GM18861 (cell line): ENCODE results near the gene PDE3A.

ENCODE experiments used
- ATAC-seq: cut with Tn5 transposase; IDR thresholded peaks from one replicate; pipeline ENCODE4 v1.9.1; 2021; ENCODE audit not compliant: unreplicated experiment

Gene PDE3A

DNA sequence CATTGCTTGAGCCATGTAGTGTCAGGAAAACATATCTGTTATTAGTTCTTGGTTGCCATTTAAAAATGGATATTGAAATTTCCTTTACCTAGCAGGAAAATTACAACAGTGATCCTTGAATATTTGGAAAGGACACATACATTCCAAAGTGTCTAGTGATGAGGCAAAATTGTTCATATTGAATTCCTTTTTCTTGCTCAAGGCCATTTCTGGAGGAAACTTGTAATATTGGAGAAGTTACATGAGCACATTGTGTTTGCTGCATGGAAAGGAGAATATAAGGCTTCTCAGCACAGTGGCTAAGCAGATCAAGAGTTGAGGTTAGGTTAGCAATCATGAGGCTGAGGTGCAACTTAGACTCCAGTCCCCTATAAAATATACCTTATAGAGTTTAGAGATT, 121.9 kb downstream of the PDE3A start:
- ATAC-seq: no peak

GRCh38 chr12:20491290-20491689, 123.0 kb downstream of the PDE3A start:
- no peak for ATAC-seq

DNA sequence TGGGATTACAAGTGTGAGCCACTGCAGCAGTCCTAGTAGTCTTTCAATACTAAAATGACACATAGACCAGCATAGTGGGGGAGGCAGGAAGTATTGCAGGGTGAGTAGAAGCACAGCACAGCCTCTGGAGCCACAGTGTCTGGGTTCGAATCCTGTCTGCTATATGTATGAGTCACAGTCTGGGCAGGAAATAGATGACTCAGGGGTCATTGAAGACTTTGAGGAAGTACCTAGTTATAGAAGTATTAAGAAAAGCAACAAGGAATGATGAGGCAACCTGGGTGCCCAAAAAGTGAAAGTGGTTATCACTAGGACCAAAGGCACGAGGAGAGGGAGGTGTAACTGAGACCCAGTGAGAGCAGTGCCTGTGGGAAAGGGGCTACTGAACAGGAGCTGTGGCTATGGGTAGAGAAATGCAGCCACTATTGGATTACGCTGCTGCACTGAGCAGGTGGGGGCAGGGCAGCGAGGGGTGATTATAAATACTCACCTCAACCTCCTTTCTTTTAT, 124.0 kb downstream of the PDE3A start:
- ATAC-seq: no peak

DNA sequence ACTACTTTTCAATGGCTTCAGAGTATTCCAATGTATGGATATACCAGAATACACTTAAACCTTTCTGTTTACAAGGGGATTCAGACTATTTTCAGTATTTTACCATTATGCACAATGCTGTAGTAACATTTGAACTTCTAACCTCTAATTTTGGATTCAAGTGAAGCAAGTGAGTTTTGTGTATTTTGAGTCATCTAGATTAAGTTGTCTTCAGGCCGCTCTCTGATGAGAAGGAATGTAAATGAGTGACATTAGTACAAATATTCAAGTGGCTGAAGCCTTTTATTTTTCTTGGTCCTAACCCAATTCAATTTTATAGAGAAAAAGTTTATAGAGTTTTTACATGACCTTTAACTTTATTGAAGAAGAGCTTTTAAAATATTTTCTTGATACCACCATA, 125.6 kb downstream of the PDE3A start:
- no peak for ATAC-seq

GRCh38 chr12:20494851-20495250, 126.5 kb downstream of the PDE3A start:
- no peak for ATAC-seq

DNA sequence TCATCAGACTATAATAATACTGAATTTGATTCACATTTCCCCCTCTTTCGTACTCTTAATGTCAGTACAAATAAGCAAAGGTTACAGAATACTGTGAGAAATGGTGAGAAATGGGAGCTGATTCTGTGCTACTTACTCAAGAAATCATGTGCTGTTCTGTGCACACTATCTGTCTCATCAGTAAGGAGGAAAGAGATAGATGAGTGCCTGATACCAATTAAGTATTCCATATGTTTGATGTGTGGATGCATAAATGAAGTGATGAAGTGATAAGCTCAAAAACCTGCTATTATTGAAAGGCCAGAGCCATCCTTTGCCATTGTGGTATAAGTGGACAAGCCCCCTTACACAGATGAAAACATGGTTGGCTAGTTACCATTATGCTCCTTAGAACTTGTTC, 127.7 kb downstream of the PDE3A start:
- no peak for ATAC-seq

DNA sequence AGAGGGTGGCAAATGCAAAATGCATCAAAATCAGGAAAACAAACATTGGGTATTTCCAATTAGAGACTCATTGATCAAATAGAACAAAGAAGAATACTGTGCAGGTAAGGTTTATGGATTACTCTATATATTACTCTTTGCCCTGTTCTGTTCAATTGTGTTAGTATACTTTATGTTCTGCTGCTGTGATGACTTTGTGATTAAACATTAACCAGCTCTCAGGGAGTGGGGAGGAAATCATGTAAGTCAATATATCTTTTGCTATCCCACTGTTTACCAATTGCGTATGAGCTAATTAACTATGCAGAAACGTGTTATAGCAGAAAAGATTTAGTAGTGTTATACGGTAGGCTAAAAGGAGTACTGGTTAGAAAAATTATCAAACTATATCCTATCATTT, 129.4 kb downstream of the PDE3A start:
- no peak for ATAC-seq

DNA sequence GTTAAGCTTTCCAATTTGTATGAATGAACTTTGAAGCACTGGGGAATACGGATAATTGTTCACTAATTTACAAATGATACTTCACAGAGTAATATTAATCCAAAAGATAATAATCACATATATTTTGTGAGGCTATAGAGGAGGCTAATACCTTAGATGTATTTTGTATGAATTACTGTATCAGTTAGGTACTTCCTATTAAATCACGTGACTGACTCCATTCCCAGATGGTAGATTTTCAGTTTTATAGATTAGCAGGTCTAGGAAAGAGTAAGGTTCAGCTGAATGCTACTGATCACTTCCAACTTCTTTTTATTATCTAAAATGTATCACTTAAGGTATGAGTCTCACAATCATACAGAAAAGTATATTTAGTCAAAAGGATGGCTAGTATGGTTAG, 133.6 kb downstream of the PDE3A start:
- ATAC-seq: no peak

- ATAC-seq: no peak
Measured at GRCh38 chr12:20503858-20504257, 135.5 kb downstream of the PDE3A start.

- ATAC-seq: no peak
Measured at GRCh38 chr12:20505056-20505455, 136.7 kb downstream of the PDE3A start.

GRCh38 chr12:20507056-20507455, 138.7 kb downstream of the PDE3A start:
- ATAC-seq: no peak

- no peak for ATAC-seq
Measured at GRCh38 chr12:20507711-20508110, 139.4 kb downstream of the PDE3A start.

DNA sequence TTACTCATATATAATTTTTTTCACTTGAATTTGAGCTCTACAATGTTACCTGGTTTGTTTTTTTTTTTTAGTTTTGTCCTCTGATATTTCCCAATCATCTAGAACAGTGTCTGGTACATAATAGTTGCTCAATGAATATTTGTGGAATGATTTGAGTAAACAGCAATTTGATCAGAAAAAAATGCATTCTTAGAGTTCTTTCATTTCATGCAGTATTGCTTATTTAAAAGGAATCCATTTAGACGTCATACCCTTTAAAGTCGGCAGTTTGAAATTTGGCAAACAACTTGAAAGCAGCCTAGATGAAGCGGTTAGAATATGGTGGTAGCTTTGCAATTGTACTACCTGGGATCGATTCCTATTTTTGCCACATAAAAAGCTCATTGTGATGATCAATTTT, 140.0 kb downstream of the PDE3A start:
- no peak for ATAC-seq

- no peak for ATAC-seq
Measured at GRCh38 chr12:20508962-20509361, 140.6 kb downstream of the PDE3A start.

GRCh38 chr12:20510811-20511210, 142.5 kb downstream of the PDE3A start:
- no peak for ATAC-seq

DNA sequence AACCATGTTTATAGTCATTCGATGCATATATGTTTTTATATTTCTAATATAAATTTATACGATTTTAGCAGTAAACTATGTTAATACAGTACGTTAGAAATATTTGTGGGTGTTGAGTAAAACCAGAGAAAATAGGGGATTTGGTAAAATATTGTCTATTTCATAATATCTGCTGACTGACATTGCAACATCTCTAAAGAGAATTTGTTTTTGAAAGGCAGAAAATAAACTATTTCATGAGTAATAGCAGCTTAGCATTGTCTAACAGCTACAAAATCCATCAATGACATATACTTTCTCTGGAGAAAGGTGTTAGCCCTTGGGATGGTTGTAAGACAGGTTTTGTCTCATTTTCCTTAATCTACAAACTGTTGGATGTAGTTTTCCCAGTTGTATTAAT, 144.9 kb downstream of the PDE3A start:
- no peak for ATAC-seq

DNA sequence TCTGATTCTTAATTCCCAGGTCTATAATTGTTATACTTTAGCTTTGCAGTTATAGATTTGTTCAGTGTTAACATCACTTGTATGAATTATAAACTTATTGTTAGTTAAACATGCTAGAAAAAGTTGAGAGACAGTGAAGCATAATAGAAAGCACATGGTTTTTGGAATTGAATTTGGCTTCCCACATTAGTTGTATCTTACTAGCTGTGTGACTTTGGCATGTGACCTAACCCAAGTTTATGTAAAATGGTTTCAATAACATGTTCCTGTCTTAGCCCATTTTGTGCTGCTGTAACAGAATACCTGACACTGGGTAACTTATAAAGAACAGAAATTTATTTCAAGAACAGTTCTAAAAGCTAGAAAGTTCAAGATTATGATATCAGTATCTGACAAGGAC, 146.3 kb downstream of the PDE3A start:
- ATAC-seq: no peak

GRCh38 chr12:20520532-20520931, 152.2 kb downstream of the PDE3A start:
- no peak for ATAC-seq

GRCh38 chr12:20523658-20524057, 155.3 kb downstream of the PDE3A start:
- no peak for ATAC-seq

GRCh38 chr12:20524113-20524512, 155.8 kb downstream of the PDE3A start:
- ATAC-seq: no peak

GRCh38 chr12:20525064-20525610, 156.8 kb downstream of the PDE3A start:
- no peak for ATAC-seq

DNA sequence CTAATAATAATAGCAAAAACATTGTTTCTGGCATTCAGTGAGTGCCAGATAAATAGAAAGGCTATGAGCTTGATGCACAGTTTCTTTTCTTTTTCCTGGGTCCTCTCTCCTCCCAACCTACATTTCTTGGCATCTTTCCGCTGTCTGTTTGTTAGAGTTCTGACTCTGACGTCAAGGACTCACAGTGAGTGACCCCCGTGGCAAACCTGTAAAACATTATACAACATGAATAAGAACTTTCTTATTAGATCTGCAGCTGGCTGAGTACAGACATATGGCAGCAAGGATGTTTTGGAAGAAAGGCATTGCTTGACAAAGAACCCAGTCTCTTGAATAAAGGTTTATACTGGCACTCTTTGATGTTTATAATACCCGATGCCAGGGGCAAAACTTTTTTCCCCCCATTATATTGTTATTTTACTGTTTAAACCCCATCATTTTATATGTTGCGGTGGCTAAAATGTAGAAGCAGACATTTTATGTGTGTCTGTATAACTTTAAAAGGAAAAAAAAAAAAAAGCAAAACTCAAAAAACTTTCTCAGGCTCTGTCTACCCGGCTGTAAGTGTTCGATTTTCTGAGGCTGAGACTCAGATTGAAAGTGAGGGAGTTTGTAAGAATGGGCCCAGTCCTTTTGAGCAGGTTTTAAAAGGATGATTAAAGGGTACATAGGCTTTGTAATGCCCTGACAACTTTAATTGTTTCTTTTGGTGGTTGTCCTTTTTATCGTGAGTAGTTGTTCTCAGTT, 159.3 kb downstream of the PDE3A start:
- no peak for ATAC-seq

GRCh38 chr12:20528208-20528607, 159.9 kb downstream of the PDE3A start:
- ATAC-seq: no peak
